Lower lobe of right lung (tissue), 2 donors: ENCODE data around the gene SFT2D2. TPM values are rescaled to one million over a fixed set of nuclear protein-coding genes. Genes with fewer than 3 reads are reported as not detected.
A peak's percentile ranks its signal among the peaks of the same experiment; 100 is the strongest.

Source experiments
- ATAC-seq, 2 donors: fragments of 200-7000 bp; cut with Tn5 transposase; one replicate each; pipeline ENCODE4 v1.9.1; 2020 to 2022; ENCODE audit warnings: mild to moderate bottlenecking in 2 of 2, moderate library complexity in 2 of 2
- DNase-seq: peaks from one replicate; pipeline ENCODE4 v3.0.0-alpha.2; 2020
- H3K27ac ChIP-seq: fragments of 200-600 bp; one replicate; pipeline ENCODE4 v1.8.0; 2022
- H3K27me3 ChIP-seq: fragments of 200-600 bp; one replicate; pipeline ENCODE4 v1.8.0; 2022; ENCODE audit warnings: low read depth
- H3K36me3 ChIP-seq: fragments of 200-600 bp; one replicate; pipeline ENCODE4 v1.8.0; 2022; ENCODE audit warnings: mild to moderate bottlenecking
- H3K4me1 ChIP-seq: fragments of 200-600 bp; one replicate; pipeline ENCODE4 v1.8.0; 2022
- H3K4me3 ChIP-seq: fragments of 200-600 bp; one replicate; pipeline ENCODE4 v1.8.0; 2022; ENCODE audit warnings: mild to moderate bottlenecking
- H3K9me3 ChIP-seq: fragments of 200-600 bp; one replicate; pipeline ENCODE4 v1.8.0; 2022
- CTCF ChIP-seq: fragments of 200-600 bp; IDR thresholded peaks from one replicate; pipeline ENCODE4 v1.8.0; 2022; ENCODE audit warnings: antibody characterized with exemption, mild to moderate bottlenecking
- intact Hi-C: fragments of 100-400 bp; cut with DNase I; formaldehyde crosslinking; loops from one replicate; pipeline ENCODE4 v1.11.0; 2022
- total RNA-seq: library from RNA; stranded (reverse); fragmentation: NEBNext Ultra II Directional; extraction: Animal tissue kit (Norgen Biotek cat#: 25700); gene quantifications from one replicate; pipeline ENCODE4 v1.2.1, GENCODE V29; 2021
- donor health status: DM: no; HTN: yes; CAD: no; lungs with severe emphysema.

SFT2D2 gene
- total RNA-seq, 1 donor from 2014 or later, result 74.6 TPM

DNA sequence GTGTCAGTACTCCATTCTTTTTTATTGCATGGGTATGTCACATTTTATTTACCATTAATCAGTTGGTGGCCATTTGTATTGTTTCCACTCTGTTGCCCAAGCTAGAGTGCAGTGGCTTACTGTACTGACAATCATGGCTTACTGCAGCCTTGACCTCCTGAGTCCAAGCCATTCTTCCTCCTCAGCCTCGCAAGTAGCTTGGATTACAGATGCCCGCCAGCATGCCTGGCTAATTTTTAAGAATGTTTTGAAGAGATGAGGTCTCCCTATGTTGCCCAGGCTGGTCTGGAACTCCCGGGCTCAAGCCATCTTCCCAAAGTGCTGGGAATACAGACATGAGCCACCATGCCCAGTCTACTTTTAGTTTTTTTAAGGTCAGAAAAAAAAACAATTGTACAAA, 813 bp upstream of the SFT2D2 start:
- ATAC-seq, result no peak
- no peaks in the 10 kb centered on the region for H3K9me3 ChIP-seq
- peak overlapping the region; percentile 96 for H3K27ac ChIP-seq
- intact Hi-C loops, result no loop called here
- H3K36me3 ChIP-seq, result no peaks in the 10 kb centered on the region
- peaks cover 38% of the 10 kb centered on the region for H3K4me1 ChIP-seq
- no peaks in the 10 kb centered on the region for H3K27me3 ChIP-seq
- no peak for TF ChIP-seq CTCF
- H3K4me3 ChIP-seq, result peak overlapping the region; percentile 92
- no peak for DNase-seq

GRCh38 chr1:168227620-168228019, 1.8 kb downstream of the SFT2D2 start:
- Histone ChIP-seq H3K27ac (peak overlapping the region; percentile 96), H3K36me3 (peaks cover 23% of the 10 kb centered on the region), H3K4me3 (peak overlapping the region; percentile 92), H3K27me3 (no peaks in the 10 kb centered on the region), H3K9me3 (no peaks in the 10 kb centered on the region), H3K4me1 (peaks cover 51% of the 10 kb centered on the region)
- no peak for TF ChIP-seq CTCF
- intact Hi-C loops, result no loop called here
- no peak for DNase-seq
- ATAC-seq, result no peak

GRCh38 chr1:168229893-168230292, 4.1 kb downstream of the SFT2D2 start:
- TF ChIP-seq CTCF, result no peak
- Histone ChIP-seq H3K9me3 (no peaks in the 10 kb centered on the region), H3K27me3 (no peaks in the 10 kb centered on the region), H3K36me3 (peaks cover 44% of the 10 kb centered on the region), H3K4me1 (peaks cover 54% of the 10 kb centered on the region), H3K27ac (no peak overlapping the region), H3K4me3 (no peak overlapping the region)
- DNase-seq (no peak), ATAC-seq (no peak)
- intact Hi-C loops, result no loop called here

- Histone ChIP-seq H3K36me3 (peaks cover 52% of the 10 kb centered on the region), H3K4me3 (no peak overlapping the region), H3K27ac (no peak overlapping the region), H3K4me1 (peaks cover 58% of the 10 kb centered on the region), H3K9me3 (no peaks in the 10 kb centered on the region), H3K27me3 (no peaks in the 10 kb centered on the region)
- DNase-seq (no peak), ATAC-seq (no peak)
- intact Hi-C loops, result no loop called here
- no peak for TF ChIP-seq CTCF
Measured at GRCh38 chr1:168230709-168231108, 4.9 kb downstream of the SFT2D2 start.

DNA sequence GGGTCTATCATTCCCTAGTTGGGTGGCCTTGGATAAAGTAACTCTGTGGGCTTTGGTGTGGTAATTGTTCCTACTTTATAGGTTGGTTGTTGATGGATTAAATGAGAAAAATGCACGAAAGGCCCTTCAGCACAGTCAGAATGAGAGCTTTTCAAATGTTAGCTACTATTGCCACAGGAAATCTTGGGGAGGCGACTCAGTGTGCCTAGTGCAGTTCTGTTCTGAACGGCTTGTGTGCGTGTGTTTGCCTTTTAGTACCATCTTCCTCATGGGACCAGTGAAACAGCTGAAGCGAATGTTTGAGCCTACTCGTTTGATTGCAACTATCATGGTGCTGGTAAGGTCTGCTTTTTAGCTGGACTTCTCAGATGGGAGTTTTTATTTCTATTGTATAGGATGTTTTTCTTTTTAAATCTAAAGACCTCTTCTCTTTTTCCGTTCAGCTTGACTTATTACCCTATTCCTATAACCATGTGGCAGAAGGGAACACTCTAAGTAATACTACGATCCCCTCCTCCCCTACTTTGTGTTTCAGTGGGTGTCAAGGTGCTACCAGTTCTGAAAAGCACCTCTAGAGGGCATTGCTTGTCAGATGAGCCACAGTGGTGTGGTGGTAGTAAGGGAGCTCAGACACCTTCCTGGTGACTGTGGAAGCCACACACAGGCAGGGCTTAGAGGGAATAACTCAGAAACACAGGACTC, 9.2 kb downstream of the SFT2D2 start:
- no peaks in the 10 kb centered on the region for H3K9me3 ChIP-seq
- H3K36me3 ChIP-seq, result peaks cover 95% of the 10 kb centered on the region

More for the DNA sequence above, 9.2 kb downstream of the SFT2D2 start:
- DNase-seq (no peak), ATAC-seq (peak; percentile 74 to 79)
- peak; percentile 57 for TF ChIP-seq CTCF
- Histone ChIP-seq H3K4me3 (no peak overlapping the region), H3K27me3 (no peaks in the 10 kb centered on the region), H3K4me1 (peaks cover 32% of the 10 kb centered on the region), H3K27ac (no peak overlapping the region)
- intact Hi-C loops, result no loop called here
